Retinal pigment epithelial cell (primary cell): ENCODE measurements around the gene NXNL2.

ENCODE experiments used
- DNase-seq: peaks from one replicate; pipeline ENCODE4 v3.0.0-alpha.2; 2010; ENCODE audit warnings: low read depth
- H3K4me3 ChIP-seq: 2 replicates; pipeline ENCODE4 v1.5.1; 2011; ENCODE audit warnings: mild to moderate bottlenecking, low read length, control low read depth, moderate library complexity
- CTCF ChIP-seq: conservative IDR thresholded peaks from 2 replicates; pipeline ENCODE4 v1.5.1; 2011; ENCODE audit warnings: low read depth, low read length, control low read depth, inconsistent platforms

Gene NXNL2

GRCh38 chr9:88587182-88587581 lies 52.2 kb downstream of the NXNL2 start:
- no peak overlapping the region for H3K4me3 ChIP-seq
- no peak for DNase-seq
- TF ChIP-seq CTCF = no peak

- no peak for DNase-seq
- H3K4me3 ChIP-seq = no peak overlapping the region
- TF ChIP-seq CTCF = no peak
These were observed 53.1 kb downstream of the NXNL2 start for GRCh38 chr9:88587885-88588649.

- no peak for TF ChIP-seq CTCF
- no peak overlapping the region for H3K4me3 ChIP-seq
- no peak for DNase-seq
These were observed 54.7 kb downstream of the NXNL2 start for GRCh38 chr9:88589656-88590055.

- no peak for DNase-seq
- TF ChIP-seq CTCF = peak; percentile 9
- H3K4me3 ChIP-seq = no peak overlapping the region
These were observed 55.7 kb downstream of the NXNL2 start for GRCh38 chr9:88590558-88591146.

- H3K4me3 ChIP-seq = no peak overlapping the region
- DNase-seq = no peak
- TF ChIP-seq CTCF = peak; percentile 74
These were observed 58.7 kb downstream of the NXNL2 start for GRCh38 chr9:88593537-88594185.
